HL-60/S4 (cell line): ENCODE measurements around the gene DNAJB13.

ENCODE experiments used
- in situ Hi-C: fragments of 300-500 bp; cut with MboI; formaldehyde crosslinking; loops from 2 replicates; pipeline ENCODE4 v1.14.3; 2022; ENCODE audit warnings: low sequenced_read_pairs

The DNAJB13 gene

DNA sequence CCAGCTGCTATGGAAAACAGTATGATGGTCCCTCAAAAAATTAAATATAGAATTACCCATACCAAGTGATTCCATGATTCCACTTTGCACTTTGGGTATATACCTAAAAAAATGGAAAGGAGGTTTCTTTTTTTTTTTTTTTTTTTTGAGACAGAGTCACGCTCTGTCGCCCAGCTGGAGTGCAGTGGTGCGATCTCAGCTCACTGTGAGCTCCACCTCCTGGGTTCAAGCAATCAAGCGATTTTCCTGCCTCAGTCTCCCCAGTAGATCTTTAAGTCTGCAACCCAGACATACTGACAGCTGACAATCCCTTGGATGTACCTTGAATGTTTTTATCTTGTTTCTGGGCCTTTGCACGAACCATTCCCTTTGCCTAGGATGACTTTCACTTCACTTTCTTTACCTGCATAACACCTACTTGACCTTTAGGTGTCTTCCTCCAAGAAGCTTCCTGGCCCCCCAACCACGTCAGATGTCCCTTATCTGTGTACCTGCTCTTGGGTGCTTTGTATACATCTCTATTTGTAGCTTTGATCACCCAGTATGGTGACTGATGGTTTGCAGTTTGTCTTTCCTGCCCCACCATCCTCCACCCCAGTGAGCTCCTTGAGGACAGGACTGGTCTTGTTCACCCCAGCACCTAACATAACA is 46.4 kb downstream of the DNAJB13 start:
- in situ Hi-C loops = no loop called here

GRCh38 chr11:73998846-73999575 is 48.2 kb downstream of the DNAJB13 start:
- in situ Hi-C loops = no loop called here

GRCh38 chr11:73999581-74000306 is 48.9 kb downstream of the DNAJB13 start:
- in situ Hi-C loops = no loop called here

DNA sequence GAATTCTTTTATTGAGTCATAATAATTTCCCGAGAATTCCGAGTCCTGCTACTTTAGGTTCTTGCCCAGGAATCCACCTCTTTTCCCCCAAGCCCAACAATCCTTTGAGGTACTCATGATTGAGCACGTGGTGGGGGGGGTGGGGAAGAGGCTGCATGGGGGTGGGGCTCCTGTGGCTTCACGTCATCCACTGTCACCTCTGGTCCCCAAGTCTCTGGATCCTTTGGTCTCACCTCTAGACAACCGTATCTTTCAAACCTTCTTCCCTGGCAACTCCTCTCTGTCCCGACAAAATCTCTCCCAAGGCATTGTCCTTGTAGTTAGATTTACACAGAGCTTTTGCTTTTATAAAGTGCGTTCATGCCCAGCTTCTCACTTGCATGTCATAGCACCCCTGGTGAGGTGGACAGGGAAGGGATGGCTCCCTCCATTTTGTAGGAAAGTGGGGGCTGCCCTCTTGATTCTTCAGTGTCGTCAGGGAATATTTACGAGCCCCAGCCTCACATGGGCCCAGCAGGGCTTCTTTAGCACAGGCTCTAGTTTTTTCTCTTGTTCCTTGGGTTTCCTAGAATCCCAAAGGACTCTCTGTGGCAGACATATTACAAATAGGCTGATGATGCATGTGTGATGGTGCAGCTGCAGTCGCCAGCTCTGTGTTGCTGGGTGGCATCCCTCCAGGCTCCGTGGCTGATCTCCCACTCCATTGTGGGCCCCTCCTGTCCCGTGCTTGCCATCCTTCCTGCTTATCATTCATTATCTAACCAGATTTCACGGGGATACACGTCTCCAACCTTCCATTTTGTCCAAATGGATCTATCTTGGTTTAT is 49.7 kb downstream of the DNAJB13 start:
- in situ Hi-C loops = no loop called here

DNA sequence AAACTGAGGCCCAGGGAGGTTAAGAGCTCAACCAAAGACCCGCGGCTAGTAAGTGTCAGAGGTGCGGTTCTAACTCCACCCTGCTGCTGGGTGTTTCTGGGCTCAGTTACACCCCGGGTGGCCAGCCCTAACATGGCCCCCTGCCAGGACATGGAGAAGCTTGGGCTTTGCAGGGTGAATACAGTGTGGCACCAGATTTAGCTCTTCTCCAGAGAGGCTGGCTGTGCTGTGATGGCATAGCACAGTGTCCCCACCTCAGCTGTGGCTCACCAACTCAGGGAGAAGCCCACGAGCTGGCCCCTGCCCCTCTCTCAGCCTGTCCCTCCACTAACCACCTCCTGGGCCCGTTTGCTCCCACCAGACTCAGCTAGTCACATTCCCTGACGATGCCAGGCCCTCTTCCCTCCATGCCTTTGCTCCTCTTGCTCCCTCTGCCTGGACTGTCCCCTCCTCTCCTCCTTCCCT is 51.0 kb downstream of the DNAJB13 start:
- in situ Hi-C loops = no loop called here

GRCh38 chr11:74002832-74003231 is 52.0 kb downstream of the DNAJB13 start:
- in situ Hi-C loops = no loop called here

DNA sequence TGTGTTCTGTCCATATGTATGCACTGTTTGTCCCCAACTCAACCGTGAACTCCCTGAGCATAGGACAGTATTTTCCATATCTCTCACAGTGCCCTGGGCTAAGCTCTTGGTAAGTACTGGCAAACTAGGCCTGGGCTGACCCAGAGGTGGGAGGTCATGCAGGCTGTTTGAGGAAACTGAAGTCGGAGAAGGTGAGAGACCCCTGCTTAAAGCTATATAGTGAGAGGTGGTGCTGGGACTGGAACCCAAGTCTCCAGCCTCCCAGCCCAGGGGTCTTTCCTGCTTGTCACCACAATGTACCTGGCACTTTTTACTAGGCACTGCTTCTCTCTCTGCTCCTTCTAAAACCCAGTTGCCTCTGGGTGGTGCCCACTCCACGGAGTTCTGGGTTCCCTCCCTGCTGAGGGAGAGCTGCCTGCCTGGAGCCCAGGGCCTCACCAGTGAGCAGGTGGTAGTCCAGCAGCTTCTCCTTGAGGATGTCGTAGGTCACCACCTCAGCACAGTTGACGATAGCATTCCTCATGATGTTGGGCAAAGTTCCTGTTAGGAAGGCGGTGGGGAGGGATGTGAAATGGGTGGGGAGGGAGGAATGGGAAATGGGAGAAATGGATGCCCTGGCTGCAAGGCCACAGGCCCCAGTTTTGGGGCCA is 53.3 kb downstream of the DNAJB13 start:
- in situ Hi-C loops = no loop called here

DNA sequence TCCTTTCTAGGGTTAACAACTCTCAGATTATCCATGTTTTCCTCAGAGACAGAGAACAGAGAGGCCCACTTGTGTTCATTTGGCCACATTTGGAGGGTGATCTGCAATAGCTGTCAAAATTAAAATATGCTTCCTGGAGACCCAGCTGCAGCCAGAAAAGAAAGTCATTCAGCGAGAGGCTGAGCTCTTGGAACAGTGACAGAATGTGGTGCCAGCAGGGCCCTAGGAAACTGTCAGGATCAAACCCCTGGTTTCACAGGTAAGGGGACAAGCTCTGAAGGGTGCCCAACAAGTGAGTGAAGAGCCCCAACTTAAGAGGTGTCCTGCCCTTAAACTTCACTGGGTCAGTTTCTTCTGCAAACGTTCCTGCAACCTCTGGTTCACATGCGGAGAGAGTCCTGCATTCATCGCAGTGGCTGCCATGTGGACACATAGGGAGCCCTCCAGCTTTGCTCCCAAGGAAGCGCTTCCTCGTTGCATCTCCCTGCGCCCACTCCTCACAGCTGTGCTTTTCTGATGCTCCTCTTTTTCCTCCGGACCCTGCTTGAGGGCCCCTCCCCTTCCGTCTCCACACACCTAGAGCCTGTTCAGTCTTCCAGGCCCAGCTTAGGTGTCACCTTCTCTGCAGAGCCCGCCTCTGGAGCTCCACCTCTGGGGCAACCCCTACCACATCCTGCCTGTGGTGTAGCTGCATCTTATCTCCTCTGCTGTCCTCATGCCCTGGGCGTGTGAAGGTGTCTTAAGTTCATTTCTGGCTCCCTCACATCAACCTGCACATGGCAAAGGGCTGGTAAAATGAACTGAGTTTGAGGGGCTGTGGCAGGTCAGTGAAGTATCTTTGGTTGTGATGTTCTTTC is 54.2 kb downstream of the DNAJB13 start:
- in situ Hi-C loops = no loop called here

DNA sequence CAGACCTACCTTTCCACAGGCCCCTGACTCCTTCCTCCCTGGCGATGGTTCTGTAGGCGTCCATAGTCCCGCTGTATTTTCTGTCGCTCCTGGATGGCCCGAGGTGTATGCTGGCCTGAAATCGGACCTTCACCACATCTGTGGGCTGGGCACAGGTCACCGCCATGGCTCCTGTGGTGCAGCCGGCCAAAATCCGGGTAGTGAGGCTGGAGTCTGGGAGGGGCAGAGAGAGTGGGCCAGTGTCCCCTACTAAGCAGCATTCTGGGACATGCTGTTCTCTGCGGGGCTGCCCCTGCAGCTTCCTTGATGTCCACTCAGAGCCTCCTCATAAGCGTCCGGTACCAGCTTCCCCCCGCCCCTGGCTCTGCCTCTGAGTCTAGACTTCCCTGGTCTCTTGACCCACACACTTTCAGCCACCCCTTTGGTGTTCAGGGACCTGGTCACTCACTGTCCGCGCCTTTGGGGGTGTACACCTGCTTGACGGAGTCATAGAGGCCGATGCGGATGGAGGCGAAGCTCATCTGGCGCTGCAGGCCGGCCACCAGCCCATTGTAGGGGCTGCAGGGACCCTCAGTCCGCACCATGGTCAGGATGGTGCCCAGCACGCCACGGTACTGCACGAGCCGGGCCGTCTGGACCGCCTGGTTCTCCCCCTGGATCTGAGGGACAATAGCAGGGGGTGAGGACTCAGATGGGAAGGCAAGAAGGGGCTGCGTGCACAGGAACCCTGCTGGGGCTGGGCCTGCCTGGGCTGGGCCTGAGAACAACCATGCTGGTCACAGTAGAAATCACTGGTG is 55.1 kb downstream of the DNAJB13 start:
- in situ Hi-C loops = no loop called here

GRCh38 chr11:74006743-74007304 is 56.0 kb downstream of the DNAJB13 start:
- in situ Hi-C loops = no loop called here

DNA sequence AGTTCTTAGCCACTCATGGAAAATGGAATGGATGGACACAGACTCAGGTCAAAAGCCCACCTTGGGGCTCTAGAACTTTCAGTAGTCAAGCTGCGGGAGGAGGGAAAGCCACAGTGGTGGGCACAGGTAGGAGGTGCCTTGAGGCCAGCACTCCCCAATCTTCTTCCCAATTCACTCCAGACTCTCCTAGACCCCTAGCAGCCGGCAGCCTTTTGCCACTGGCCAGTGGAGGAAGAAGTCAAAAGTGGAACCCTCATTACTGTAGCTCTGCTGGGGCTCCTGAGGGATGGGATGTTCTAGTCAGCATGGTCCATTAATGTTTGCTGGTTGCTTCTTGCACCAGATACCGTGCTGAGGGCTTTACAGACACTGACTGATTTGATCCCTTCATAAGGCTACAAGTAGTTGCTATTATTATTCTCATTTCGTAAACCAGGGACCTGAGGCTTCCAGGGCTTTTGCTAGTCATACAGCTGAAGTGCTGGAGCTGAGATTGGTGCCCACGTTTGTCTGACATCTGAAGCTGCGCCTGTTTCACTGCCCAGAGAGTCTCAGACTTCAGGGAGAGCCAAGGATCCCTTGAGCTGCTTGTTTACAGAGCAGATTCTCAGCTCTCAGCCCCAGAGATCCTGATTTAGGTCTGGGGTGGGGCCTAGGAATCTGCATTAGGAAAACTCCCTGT is 57.0 kb downstream of the DNAJB13 start:
- in situ Hi-C loops = no loop called here

- in situ Hi-C loops = no loop called here
Measured at GRCh38 chr11:74008373-74009229, 57.8 kb downstream of the DNAJB13 start, which contains the start of gene UCP3. Gene UCP3 (minus strand): TSS chr11:74009085. CDS start chr11:74007042, 2,043 bp downstream.

DNA sequence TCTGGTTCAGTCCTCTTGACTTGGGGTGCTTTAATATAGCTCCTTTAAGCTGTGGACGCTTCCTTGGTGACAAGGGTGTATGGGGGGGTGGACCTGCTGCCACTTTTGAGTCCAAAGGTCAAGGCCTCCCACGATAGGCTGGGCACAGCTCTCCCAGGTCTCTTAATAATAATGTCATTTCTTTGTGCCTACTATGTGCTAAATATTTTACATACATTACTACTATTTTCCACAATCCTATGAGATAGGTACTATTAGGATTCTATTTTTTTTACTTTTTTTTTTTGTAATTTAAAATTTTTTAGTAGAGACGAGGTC is 58.4 kb downstream of the DNAJB13 start:
- in situ Hi-C loops = no loop called here

DNA sequence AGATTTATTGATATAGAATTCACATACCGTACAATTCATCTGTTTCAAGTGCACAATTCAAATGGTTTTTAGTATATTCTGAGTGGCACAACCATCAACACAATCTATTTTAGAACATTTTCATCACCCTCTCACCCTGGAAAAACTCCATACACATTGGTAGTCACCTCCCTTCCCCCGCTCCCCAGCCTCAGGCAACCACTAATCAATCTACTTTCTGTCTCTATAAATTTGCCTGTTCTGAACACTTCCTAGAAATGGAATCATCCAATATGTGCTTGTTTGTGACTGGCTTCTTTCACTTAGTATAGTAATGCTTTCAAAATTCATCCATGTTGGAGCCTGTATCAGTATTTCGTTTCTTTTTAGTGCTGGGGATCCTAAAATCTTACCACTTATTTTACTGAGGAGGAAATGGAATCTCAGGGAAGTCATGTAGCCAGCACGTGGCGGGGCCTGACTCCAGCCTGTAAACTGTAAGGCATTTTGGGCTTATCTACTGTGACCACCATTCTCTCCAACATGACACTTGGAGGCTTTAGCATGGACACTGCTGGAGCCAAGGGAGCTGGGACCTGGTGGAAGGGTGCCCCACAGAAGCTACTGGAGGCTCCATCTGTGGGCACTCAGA is 59.0 kb downstream of the DNAJB13 start:
- in situ Hi-C loops = no loop called here

DNA sequence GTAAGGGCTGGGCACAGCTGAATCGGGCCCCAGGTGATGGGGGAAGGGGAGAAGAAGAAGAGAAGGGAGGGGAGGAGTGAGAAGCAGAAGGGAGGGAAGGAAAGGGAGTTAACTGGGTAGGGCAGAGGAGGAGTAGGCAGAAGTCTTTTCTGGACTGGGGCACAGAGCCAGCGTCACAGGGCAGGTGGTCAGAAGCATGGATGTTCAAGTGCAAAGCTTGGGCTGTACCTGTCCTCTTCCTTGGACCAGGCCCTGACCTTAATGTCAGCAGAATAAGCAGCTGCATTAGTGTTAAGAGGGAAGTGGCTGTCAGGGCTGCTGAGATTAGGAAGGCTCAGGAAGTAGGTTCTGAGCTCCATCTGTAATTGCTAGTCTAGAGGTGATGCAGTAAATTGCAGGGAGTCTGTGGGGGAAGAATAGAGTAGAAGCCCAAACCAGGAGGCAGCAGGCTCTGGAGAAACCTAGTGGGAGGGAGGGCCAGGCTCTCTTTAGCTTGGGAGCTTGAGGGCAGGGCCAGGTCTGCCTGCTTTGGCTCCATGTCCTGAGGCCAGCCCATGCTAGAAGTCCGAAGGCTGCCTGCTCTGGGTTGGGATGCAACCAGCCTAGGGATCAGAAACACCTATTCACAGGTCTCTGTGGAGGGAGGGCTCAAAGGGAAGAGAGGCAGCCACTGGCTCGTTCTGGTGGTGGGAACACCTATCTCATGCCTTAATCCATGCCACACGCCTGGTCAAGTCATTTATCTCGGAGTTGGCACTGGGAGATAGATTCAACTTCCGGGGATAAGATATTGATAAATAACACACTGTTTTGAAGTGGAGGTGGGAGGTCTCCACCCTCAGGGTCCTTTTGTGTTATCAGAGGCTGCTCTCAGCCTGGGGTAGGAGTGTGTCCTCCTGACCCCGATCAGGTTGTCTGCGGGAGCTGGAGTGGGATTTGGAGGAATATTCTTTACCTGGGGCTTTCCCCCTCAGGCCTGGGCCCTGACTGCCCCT is 59.8 kb downstream of the DNAJB13 start:
- in situ Hi-C loops = no loop called here
